Activated CD8-positive, alpha-beta memory T cell treated with anti-CD3 and anti-CD28 coated beads for 48 hours (primary cell): Measurements from ENCODE around the gene SFRP5.

Experiments used
- DNase-seq, 3 experiments: peaks; one replicate each; pipeline ENCODE4 v3.0.0-alpha.2; 2020; ENCODE audit warnings: low read depth in 2 of 3, low spot score in 2 of 3

The SFRP5 gene

GRCh38 chr10:97766996-97767924, 4.5 kb downstream of the SFRP5 start:
- no peak for DNase-seq

- DNase-seq, result no peak
Measured at GRCh38 chr10:97766106-97766810, 5.5 kb downstream of the SFRP5 start.

GRCh38 chr10:97765201-97765600, 6.6 kb downstream of the SFRP5 start:
- DNase-seq, result no peak

GRCh38 chr10:97764519-97764931, 7.3 kb downstream of the SFRP5 start:
- DNase-seq, result no peak

- no peak for DNase-seq
Measured at GRCh38 chr10:97763947-97764346, 7.9 kb downstream of the SFRP5 start.

GRCh38 chr10:97763411-97763810, 8.4 kb downstream of the SFRP5 start:
- DNase-seq, result no peak

GRCh38 chr10:97762816-97763215, 9.0 kb downstream of the SFRP5 start:
- no peak for DNase-seq

GRCh38 chr10:97762056-97762455, 9.7 kb downstream of the SFRP5 start:
- no peak for DNase-seq

- no peak for DNase-seq
Measured at GRCh38 chr10:97761331-97761865, 10.4 kb downstream of the SFRP5 start.

GRCh38 chr10:97760461-97761257, 11.1 kb downstream of the SFRP5 start:
- no peak for DNase-seq

- no peak for DNase-seq
Measured at GRCh38 chr10:97759946-97760345, 11.9 kb downstream of the SFRP5 start.

- DNase-seq, result no peak
Measured at GRCh38 chr10:97759158-97759887, 12.5 kb downstream of the SFRP5 start.

GRCh38 chr10:97757471-97757870, 14.3 kb downstream of the SFRP5 start:
- no peak for DNase-seq

- DNase-seq, result no peak
Measured at GRCh38 chr10:97755718-97756117, 16.1 kb downstream of the SFRP5 start.

- no peak for DNase-seq
Measured at GRCh38 chr10:97754726-97755125, 17.1 kb downstream of the SFRP5 start.

GRCh38 chr10:97752956-97753355, 18.8 kb downstream of the SFRP5 start:
- DNase-seq, result no peak

GRCh38 chr10:97748116-97748515, 23.7 kb downstream of the SFRP5 start:
- DNase-seq, result no peak

- DNase-seq, result no peak
Measured at GRCh38 chr10:97747573-97747972, 24.2 kb downstream of the SFRP5 start.

- DNase-seq, result no peak
Measured at GRCh38 chr10:97744405-97745035, 27.3 kb downstream of the SFRP5 start.
